Hepatocyte (in vitro differentiated cells): ENCODE measurements around the gene CD80. TPM values are rescaled to one million over a fixed set of nuclear protein-coding genes. Genes with fewer than 3 reads are reported as not detected.

Experiments used
- DNase-seq: peaks from one replicate; pipeline ENCODE4 v3.0.0-alpha.2; 2016; ENCODE audit warnings: low spot score
- H2AFZ ChIP-seq: fragments of 200-600 bp; sonication (generic); 2 replicates; pipeline ENCODE4 v1.6.0; 2016; ENCODE audit warnings: antibody characterized with exemption, mild to moderate bottlenecking
- H3K27ac ChIP-seq: fragments of 200-600 bp; sonication (generic); 2 replicates; pipeline ENCODE4 v1.5.1; 2016; ENCODE audit warnings: mild to moderate bottlenecking
- H3K27me3 ChIP-seq: fragments of 200-600 bp; sonication (generic); 2 replicates; pipeline ENCODE4 v1.6.1; 2016
- H3K36me3 ChIP-seq: fragments of 200-600 bp; sonication (generic); replicated peaks from 2 replicates; pipeline ENCODE4 v1.5.1; 2016; ENCODE audit warnings: low read depth; ENCODE audit not compliant: insufficient read depth
- H3K4me1 ChIP-seq: fragments of 200-600 bp; sonication (generic); 2 replicates; pipeline ENCODE4 v1.5.1; 2016; ENCODE audit warnings: mild to moderate bottlenecking, moderate library complexity; ENCODE audit not compliant: insufficient read depth
- H3K4me2 ChIP-seq: fragments of 200-600 bp; sonication (generic); 2 replicates; pipeline ENCODE4 v1.6.0; 2016
- H3K4me3 ChIP-seq: fragments of 200-600 bp; sonication (generic); 2 replicates; pipeline ENCODE4 v1.5.1; 2016; ENCODE audit warnings: mild to moderate bottlenecking
- H3K79me2 ChIP-seq: fragments of 200-600 bp; sonication (generic); 2 replicates; pipeline ENCODE4 v1.6.0; 2017; ENCODE audit warnings: mild to moderate bottlenecking
- H3K9me2 ChIP-seq: fragments of 200-600 bp; sonication (generic); replicated peaks from 2 replicates; pipeline ENCODE4 v1.6.0; 2017; ENCODE audit warnings: mild to moderate bottlenecking; ENCODE audit not compliant: insufficient read depth
- H3K9me3 ChIP-seq: fragments of 200-600 bp; sonication (generic); 2 replicates; pipeline ENCODE4 v1.5.1; 2016; ENCODE audit warnings: low read depth, mild to moderate bottlenecking
- H4K20me1 ChIP-seq: fragments of 200-600 bp; sonication (generic); 2 replicates; pipeline ENCODE4 v1.6.0; 2016; ENCODE audit warnings: mild to moderate bottlenecking; ENCODE audit not compliant: insufficient read depth, poor library complexity, severe bottlenecking
- EZH2 ChIP-seq: fragments of 200-600 bp; sonication (generic); IDR thresholded peaks from 2 replicates; pipeline ENCODE4 v1.6.1; 2016; ENCODE audit warnings: antibody characterized with exemption, mild to moderate bottlenecking, borderline replicate concordance
- EZH2phosphoT487 ChIP-seq: fragments of 200-600 bp; sonication (generic); IDR thresholded peaks from one replicate; pipeline ENCODE4 v1.6.1; 2018; ENCODE audit warnings: antibody characterized with exemption, mild to moderate bottlenecking, low read depth, moderate library complexity; ENCODE audit not compliant: unreplicated experiment, severe bottlenecking
- WGBS: methylation state at CpG from one replicate; pipeline ENCODE4 v1.1.6; 2016; ENCODE audit warnings: low lambda C conversion rate; ENCODE audit errors: missing lambda C conversion rate; 5-methylcytosine and 5-hydroxymethylcytosine counted together
- polyA plus RNA-seq: library from polyadenylated mRNA; unstranded; fragments of >200 nt; fragmentation: Nextera tagmentation; extraction: Ambion mirVana; gene quantifications from 2 replicates; pipeline ENCODE4 v1.2.1, GENCODE V29; 2016
- total RNA-seq: library from RNA; depleted of rRNA; stranded (reverse); fragments of >200 nt; gene quantifications from 2 replicates; pipeline ENCODE4 v1.2.3, GENCODE V29; 2014
- TF ChIP-seq, protein P1 (sequence below): fragments of 200-600 bp; sonication (generic); IDR thresholded peaks from 2 replicates; pipeline ENCODE4 v1.5.1; 2016; ENCODE audit warnings: antibody characterized with exemption, mild to moderate bottlenecking; ENCODE audit not compliant: poor library complexity

The CD80 gene
- total and polyA plus RNA-seq, 2 experiments from 2014 or later = 0.07 TPM; not detected in 1

DNA sequence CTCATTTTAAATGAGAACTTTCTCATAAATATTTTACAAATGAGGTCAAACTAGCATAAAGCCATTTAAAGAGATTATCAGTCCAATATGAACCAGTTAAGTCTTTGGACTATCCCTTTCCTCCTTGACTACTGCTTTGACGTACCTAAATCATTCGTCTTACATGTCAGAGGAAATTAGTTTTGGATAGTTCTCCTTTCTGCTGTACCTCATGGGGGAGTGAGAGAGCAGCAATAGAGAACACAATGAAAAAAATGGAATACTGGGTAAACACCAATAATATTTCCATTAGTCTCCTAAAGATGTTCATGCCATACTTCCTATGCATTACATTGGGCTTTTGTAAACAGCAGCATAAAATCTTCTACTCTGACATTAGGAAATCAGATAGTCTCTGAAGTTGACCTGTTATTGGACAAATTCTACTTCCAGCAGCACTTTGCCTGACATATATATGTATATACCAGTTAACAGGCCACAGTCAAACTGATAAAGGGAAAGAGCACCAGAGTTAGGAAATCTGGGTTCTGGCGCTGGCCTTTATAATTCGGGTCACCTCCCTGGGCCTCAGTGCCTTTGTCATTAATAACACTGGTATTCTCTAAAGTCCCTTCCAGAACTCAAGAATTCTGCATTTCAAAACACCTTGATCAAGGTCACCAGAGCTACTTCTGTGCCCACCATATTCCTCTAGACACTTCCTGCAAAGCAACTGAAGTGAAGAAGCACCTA is 34.3 kb downstream of the CD80 start:
- Histone ChIP-seq H3K4me2 (no peak overlapping the region), H3K9me2 (no peaks in the 10 kb centered on the region), H3K4me1 (no peaks in the 10 kb centered on the region), H3K79me2 (no peaks in the 10 kb centered on the region), H3K27ac (no peak overlapping the region), H3K27me3 (no peaks in the 10 kb centered on the region), H3K4me3 (no peak overlapping the region), H2AFZ (no peak overlapping the region), H3K36me3 (peaks cover 8% of the 10 kb centered on the region), H3K9me3 (no peaks in the 10 kb centered on the region), H4K20me1 (no peaks in the 10 kb centered on the region)
- no peak for DNase-seq
- TF ChIP-seq EZH2 (no peak), EZH2phosphoT487 (no peak)
- TF ChIP-seq, protein P1, sequence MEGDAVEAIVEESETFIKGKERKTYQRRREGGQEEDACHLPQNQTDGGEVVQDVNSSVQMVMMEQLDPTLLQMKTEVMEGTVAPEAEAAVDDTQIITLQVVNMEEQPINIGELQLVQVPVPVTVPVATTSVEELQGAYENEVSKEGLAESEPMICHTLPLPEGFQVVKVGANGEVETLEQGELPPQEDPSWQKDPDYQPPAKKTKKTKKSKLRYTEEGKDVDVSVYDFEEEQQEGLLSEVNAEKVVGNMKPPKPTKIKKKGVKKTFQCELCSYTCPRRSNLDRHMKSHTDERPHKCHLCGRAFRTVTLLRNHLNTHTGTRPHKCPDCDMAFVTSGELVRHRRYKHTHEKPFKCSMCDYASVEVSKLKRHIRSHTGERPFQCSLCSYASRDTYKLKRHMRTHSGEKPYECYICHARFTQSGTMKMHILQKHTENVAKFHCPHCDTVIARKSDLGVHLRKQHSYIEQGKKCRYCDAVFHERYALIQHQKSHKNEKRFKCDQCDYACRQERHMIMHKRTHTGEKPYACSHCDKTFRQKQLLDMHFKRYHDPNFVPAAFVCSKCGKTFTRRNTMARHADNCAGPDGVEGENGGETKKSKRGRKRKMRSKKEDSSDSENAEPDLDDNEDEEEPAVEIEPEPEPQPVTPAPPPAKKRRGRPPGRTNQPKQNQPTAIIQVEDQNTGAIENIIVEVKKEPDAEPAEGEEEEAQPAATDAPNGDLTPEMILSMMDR = peak; percentile 39
- WGBS = 84% methylated on average over 4 of the region's 4 CpGs

DNA sequence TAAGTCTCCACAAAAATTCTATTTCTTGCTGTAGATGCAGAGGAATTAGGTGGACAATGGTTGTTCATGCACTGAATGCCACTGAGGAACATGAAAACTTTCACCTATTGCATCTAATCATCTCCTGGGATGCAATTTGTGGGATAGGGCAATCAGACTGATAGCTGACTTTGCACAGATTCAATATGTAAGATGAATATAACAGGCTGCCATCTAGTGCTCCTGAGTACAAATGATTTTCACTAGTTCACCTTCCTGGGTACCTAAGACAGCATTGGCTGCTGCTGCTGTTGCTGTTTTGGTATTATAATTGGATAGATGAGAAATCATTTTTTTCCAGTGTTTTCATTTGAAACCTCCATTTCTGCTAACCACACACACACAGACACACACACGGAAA is 41.4 kb downstream of the CD80 start:
- no peak overlapping the region for H3K4me3 ChIP-seq
- no peaks in the 10 kb centered on the region for H3K9me2 ChIP-seq
- H4K20me1 ChIP-seq = no peaks in the 10 kb centered on the region
- no peaks in the 10 kb centered on the region for H3K79me2 ChIP-seq
- no peak for DNase-seq
- H3K4me1 ChIP-seq = no peaks in the 10 kb centered on the region
- no peak overlapping the region for H3K27ac ChIP-seq
- no peaks in the 10 kb centered on the region for H3K27me3 ChIP-seq
- H3K36me3 ChIP-seq = peaks cover 8% of the 10 kb centered on the region
- 97% methylated on average over 1 of the region's 1 CpG for WGBS
- TF ChIP-seq EZH2phosphoT487 (no peak), EZH2 (no peak)
- TF ChIP-seq, protein P1 = no peak
- H3K9me3 ChIP-seq = no peaks in the 10 kb centered on the region
- no peak overlapping the region for H3K4me2 ChIP-seq
- H2AFZ ChIP-seq = no peak overlapping the region

DNA sequence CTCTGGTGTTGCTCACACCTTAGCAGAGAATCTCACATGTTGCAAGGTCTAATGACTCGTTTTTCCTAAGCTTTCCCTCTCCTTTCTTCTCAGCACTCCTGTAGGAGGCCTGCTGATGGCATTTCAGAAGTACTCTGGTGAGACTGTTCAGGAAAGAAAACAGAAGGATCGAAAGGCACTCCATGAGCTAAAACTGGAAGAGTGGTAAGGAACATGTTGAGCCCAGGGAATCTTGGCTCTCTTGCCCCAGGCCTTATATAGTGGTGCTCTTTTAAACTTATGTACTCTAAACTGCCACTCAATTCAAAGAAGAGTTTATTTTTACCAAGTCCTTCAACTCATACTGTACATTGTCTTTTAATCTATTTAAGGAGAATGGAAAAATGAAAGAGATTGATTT is 42.3 kb downstream of the CD80 start:
- H3K27me3 ChIP-seq = no peaks in the 10 kb centered on the region
- TF ChIP-seq EZH2 = no peak
- TF ChIP-seq, protein P1 = no peak
- TF ChIP-seq EZH2phosphoT487 = no peak
- no peak overlapping the region for H3K4me2 ChIP-seq
- peaks cover 8% of the 10 kb centered on the region for H3K36me3 ChIP-seq
- 92% methylated on average over 2 of the region's 2 CpGs for WGBS
- H3K27ac ChIP-seq = no peak overlapping the region
- H3K4me3 ChIP-seq = no peak overlapping the region
- H3K9me3 ChIP-seq = no peaks in the 10 kb centered on the region
- H3K79me2 ChIP-seq = no peaks in the 10 kb centered on the region
- no peak for DNase-seq
- no peaks in the 10 kb centered on the region for H3K9me2 ChIP-seq
- no peak overlapping the region for H2AFZ ChIP-seq
- H3K4me1 ChIP-seq = no peaks in the 10 kb centered on the region
- H4K20me1 ChIP-seq = no peaks in the 10 kb centered on the region
